Stimulated activated naive CD4-positive, alpha-beta T cell treated with Interleukin-2 at 50 U/mL for 16 hours (primary cell): Measurements from ENCODE around the gene CMKLR1.

ENCODE experiments used
- DNase-seq: peaks from one replicate; lab custom pipeline; 2025; lab: John Stamatoyannopoulos, UW

Gene CMKLR1

DNA sequence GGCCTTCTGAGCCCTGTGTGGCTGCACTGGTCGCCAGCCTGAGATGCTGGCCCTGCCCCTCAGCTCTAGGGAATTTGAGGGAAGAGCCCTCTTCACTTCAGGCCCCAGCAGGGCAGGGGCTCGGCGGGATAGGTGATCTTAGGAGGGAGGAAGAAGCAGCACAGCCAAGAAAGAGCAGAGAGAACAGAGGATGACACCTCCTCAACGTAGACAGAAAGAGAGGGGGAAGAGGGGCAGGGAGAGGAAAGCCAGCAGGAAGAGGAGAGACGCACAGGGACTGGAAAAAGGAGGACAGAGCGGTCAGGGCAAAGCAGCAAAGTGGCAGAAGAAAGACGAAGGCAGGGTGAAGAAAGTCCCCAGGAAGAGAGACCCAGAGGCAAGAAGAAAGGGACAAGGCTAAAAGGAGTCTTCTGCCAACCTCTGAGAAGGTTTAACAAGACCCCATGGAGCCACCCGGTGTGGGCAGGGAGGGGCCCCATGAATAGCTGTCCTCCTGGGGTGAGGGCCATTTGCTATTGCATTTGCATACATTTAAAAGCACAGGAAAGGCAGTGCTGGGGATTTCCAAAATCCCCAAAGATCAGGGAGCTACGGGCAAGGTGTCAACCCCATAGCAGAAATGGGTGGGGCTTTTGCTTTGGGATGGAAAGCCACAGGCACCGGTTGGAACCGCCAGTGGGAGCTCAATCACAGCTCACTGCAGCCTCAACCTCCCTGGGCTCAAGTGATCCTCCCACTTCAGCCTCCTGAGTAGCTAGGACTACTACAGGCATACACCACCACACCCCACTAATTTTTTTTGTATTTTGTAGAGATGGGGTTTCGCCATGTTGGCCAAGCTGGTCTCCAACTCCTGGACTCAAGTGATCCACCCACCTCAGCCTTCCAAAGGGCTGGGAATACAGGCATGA is 22.7 kb downstream of the CMKLR1 start:
- DNase-seq, result no peak

DNA sequence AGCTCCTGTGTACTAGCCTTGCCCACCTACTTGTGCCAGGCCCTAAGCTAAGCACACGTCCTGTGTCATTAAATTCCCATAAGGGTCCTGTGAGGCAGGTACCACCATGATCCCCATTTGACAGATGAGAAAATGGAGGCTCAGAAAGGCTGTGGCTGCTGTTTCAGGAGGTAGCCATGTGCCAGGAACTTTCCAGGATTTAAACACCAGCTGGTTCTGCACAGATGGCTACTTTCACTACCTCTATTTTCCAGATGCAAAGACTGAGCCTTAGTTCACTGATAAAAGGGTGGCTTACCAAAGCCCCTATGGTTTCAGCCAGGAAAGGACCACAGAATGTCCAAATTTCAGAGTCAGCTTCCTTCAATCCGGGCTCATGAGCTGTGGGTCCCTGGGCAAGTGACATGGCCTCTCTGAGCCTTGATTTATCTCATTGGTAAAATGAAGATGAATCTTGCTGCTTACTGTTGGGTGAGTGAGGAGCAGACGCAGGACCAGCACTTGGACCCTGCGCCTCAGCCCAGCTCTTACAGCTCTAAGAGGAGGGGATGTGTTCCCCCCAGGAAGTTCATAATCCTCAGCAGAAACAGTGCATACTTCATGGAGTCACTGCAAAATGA is 23.5 kb downstream of the CMKLR1 start:
- no peak for DNase-seq

DNA sequence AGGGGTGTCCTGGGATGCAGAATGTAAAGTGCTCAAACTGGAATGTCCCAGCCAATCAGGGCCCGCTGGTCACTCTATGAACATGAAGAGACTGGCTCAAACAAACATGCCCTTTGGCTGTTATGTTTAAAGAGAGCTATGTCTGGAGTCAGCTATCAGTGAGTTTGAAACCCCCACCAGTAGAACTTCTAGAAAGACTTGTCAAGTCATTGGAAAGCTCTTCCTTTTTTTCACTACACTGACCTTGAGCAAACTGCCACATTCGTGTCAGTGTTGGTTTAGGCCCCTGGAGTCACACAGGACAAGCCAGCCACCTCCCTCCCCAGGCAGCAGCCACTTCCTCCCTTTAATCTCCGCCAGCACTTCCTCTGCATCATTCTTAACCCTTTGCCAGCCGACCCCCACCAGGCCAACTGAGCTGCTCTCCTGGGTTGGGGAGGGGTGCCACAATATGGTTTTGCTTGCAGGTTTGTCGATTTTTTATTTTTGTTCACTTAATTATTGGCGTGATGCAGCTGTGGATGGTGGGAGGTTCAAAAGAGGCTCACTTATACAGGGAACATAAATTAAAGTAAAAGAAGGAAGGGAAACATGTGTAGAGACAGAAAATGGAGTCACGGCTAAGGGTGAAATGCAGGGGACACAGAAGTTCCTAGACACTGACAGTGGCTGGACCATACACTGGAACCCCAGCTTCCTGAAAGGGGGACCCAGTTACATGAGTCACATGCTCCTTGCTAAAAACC is 25.3 kb downstream of the CMKLR1 start:
- no peak for DNase-seq

DNA sequence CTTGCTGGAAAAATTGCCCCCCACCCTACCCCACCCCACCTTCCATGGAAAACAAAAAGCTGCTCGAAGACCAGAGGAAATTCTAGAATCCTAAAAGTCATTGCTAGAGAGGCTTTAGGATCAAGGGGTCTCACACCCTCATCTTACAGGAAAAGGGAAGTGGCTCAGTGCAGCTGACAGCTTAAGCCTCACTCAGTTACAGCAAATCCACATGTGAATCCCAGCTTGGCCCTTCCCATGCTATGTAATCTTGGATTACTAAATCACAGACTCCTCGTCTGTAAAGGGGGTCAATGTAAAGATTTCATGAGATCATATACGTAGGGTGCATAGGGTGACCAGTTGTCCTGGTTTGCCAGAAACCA is 25.9 kb downstream of the CMKLR1 start:
- DNase-seq, result no peak

DNA sequence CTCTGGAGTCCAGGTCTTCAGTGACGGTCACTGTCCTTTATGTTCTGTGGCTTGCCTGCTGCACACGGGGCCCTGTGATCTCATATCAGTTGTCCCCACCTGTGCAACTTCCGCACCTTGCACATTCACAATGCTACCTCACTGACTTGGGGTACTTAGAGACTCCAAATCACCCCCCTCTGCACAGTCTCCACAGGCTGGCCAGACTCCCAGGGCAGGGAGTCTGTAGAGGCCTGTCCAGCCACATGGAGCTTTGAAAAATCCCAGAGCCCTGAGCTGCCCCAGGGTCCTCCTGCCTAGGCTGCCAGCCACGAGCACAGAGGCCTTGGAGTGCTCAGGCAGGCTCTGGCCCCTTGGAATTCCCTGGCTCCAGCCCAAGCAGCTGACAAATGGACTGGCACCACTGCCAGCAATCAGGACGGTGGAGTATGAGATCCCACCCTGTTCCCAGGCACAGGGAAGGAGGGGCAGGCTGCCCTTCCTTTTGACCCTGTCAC is 26.4 kb downstream of the CMKLR1 start:
- DNase-seq, result no peak

DNA sequence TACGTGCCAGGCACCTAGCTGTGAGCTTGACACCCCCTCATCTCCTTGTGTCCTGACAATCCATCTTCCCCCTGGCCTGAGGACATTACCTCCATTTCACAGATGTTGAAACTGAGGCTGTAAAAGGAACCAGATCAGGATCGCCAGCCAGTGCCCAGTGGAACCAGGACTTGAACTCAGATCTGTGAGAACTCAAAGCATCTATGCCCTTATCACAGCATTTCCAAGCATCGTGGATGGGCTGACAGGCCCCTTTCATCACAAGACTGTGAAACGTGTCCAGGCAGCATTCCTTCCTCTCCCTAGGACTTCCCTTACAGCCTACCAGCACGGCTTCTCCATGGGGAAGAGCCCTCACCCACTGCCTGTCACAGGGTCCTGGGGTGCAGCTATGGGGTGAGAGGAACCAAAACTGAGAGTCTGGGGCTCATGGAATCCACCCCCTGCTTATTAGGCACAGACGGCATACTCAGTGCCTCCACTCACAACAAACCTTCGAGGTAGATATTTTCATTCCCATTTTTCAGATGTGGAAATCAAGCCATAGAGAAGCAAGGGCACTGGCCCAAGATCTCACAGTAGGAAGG is 26.9 kb downstream of the CMKLR1 start:
- DNase-seq, result no peak

DNA sequence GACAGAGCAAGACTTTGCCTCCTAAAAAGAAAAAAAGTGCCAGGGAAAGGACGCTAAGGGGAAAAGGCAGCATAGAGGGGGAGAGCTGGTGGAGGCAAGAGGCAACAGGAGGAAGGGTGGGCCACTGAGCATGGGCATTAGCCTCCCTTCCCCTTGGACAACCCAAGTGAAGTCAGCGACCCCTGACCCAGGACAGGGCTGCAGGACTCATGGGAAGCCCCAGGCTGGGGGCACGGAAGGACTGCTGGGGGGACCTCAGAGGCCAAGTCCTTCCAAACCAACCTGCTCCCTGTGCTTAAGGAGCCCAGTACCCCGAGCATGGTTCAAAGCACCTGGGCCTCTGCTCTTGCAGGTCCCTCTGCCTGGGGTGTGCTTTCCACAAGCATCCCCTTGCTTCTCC is 27.5 kb downstream of the CMKLR1 start:
- DNase-seq, result no peak

DNA sequence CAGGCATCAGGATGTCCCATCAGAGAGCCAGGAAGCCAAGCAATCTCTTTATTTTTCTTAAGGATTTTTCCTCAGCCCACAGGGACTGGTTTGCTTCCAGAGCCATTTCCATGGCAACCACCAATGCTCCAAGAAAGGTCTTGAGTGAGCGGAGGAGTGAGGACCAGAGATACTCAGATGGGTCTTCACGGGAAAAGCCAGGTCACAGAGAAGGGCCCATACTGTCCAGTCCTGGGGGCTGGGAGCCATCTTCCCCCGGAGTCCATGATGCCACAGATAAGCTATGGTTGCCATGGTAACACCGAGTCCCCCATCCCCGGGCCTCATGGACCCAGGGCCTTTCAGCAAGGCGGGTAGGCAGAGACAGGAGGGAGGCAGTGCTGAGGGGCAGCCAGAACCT is 28.6 kb downstream of the CMKLR1 start:
- no peak for DNase-seq

DNA sequence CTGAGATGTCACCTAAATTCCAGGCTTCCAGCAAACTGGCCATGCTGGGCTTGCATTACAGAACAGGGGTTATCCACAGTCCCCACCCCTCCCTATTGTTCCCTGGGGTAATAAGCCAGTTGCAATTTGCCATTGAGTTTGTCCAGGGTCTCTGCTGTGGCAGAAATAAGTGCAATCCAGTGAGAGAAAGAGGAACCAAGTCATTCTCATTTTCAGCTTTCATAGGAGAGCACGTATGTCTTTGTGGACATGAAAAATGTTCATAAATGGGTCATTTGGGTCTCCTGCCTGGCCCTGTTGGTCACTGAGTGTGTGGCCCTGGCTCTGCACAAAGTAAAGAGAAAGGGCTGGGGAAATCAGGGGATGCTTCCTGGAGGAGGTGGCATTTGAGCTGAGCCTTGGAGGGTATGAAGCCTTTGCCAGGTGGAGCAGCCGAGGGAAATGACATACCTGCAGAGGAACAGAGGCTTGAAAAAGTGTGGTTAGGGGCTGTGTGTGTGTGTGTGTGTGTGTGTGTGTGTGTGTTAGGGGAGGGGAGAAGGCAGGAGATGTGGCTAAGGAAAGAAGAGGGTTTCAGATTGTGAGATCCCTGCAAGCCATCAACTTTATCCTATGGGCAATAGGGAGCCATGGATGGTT is 29.3 kb downstream of the CMKLR1 start:
- no peak for DNase-seq

DNA sequence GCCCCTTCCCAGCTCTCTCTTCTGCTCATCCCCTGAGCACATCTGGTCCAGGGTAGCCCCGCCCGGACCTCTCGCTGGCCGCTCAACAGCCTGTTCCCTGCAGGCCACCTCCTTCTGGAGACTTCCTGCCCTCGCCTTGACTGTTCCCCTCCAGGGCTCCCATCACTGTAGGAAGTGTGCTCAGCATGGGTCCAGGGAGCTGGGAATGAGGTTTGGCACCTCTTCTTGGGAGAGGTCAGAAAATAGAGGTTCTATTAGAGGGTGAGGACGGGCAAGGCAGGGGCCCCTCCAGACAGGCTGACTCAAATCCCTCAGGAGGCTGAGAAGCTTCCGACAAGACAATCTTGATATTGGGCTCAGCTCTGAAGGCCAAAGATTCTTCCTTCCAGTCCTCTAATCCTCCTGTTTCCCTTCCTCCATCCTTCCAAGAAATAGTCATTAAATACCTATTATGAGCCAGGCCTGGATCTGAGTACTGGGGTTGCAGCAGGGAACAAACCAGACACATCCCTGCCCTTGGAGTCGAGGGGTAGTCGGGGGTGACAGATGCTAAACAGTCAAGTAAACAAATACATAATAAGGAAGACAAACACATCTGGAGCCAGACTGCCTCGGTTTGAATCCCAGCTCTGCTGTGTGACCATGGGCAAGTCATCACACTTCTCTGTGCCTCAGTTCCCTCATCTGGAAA is 30.6 kb downstream of the CMKLR1 start:
- no peak for DNase-seq

DNA sequence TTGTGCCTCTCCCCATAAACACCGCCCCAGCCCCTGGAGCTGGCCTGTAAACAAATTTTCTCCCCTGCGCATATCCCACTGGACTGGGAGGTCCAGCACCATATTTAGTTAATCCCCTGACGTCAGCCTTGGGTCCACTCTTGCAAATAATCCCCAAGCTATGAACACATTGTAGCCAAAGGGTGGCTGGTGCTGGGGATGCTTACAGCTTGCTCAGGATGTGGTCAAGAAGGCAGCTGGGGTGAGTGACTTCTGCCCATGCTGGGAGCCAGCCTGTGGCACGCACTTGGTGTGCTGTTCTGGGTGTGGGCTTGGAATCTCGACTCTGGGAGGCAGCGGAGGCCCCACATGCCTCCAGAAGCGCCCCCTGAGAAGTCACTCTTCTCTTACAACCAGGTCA is 32.1 kb downstream of the CMKLR1 start:
- DNase-seq, result no peak

DNA sequence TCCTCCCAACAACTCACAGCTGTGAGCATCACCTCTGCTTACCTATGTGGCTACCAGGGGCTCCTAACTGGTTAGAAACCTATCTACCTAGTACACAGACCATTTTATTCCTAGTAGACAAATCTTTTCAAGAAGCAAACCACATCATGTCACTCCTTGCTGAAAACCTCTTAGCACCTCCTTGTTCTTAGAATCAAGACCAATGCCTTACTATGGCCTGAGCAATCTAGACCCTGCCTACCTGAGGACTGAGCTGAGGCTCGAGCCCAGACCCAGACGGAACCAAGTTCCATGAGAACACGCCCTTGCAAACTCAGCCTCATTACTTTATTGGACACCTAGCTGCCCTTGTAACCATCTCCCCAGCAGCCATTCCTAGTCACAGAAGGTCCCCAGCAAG is 32.6 kb downstream of the CMKLR1 start:
- no peak for DNase-seq

DNA sequence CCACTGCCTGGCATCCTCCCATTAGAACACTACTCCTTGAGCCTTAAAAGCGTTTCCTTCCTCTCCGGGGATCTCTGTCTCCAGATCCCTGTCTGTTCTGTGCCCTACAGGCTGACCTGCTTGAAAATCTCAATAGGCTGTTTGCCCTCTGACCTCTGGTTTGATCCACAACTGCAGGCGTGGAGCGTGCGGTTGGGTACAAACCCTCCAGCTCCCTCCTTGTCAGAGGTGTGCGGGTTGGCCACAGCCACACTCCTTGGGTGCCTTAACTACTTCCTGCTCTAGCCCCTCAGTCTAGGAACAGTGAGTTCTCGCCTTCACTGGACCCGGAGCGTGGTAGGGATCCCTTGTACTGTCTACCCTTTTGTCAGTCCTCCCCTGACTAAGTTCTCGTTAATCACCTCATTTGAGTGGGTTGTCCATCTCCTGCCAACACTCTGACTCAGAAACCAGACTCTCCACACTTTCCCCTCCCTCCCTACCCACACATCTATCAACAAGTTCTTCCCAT is 33.1 kb downstream of the CMKLR1 start:
- DNase-seq, result no peak

DNA sequence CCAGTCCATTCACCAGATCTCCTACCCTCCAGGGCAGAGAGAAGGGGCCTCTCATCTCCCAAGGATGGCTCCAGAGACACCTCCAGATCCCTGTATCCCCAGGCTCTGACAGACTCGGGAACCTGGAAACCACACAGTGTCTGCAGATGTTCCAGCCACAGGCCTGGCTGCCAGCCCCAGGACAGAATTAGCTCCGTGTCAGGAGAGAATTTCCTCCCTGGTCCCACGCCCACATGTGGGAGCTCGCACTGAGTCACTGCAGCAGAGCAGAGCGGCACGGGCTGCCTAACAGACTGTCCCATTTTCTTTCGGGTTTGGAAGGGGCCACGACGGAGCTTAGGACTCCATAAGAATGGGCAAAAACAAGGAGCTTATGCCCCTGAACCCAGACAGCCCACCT is 33.6 kb downstream of the CMKLR1 start:
- peak; percentile 19 for DNase-seq

DNA sequence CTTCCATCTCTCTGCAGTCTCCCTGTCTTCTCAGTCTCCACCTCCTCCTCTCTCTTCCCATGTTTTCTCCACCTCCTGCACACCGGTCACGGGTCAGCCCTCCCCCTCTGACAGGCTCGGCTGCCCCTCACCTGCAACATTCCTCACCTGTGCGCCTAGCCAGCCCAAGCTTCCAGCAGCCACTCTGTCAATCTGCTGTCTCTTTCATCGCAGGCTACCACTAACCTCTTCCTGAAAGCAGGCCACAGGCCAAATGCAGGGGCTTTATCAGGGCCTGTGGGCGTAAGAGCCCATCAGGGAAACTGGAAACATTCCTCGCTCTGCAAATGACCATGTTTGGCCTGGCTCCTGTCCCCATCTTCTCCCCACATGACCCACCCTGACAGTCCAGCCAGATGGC is 34.5 kb downstream of the CMKLR1 start:
- no peak for DNase-seq

DNA sequence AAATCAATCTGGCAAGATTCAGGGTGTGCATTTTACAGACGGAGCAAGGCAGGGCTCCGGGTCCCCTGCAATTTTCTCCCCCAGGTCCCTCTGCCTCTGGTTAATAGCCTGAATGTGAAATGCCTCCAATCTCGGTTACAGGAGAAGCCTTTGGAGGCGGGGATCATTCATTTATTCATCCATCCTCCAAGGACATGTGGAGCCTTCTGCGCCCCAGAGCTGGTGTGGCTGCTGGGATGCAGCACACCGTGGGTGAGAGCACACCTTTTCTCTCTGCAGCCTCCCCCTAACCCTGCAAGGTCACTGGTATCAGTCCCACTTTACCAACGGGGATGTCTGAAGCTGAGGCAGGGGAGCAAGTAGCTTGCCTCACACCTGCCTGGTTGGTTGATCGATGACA is 35.4 kb downstream of the CMKLR1 start:
- no peak for DNase-seq

DNA sequence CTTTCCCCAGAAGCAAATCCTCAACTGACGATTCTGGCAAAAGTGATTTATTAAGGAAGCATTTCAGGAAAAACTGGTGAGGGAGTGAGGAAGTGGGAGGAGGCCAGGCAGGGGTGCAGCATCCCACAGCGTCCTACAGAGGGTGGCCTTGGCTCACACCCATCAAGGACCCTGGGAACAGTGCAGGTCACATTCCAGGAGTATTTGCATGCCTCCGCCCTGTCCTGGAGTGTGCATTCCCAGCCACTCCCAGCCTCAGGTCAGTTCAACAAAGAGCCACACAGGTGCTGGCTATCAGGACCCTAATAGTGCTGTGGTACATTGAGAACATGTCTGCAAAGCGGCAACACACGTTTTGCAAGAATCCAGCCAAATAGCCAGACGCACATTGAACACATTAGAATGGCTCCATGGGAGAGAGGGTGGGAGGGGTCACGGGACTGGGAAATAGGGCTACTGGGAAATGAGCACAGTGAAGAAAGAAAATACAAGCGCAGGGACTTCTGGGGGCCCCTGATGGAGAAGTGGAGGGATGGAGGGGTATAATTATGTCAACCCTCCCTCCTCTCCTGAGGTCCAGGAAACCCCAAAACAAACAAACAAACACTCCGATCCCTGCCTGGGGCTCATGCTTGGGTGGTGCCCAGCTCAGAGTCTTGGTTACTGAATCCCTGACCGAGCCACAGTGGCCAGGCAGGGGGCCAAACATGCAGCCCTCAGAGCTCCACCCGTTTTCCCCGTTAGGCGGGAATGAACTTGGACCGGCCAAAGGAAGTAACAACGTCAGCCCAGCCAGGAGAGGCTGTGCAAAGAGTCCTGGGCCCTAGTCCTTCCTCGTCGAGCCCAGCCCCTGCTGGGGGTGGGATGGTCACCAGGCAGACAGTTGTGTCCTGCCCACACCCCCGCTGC is 36.5 kb downstream of the CMKLR1 start:
- DNase-seq, result no peak

DNA sequence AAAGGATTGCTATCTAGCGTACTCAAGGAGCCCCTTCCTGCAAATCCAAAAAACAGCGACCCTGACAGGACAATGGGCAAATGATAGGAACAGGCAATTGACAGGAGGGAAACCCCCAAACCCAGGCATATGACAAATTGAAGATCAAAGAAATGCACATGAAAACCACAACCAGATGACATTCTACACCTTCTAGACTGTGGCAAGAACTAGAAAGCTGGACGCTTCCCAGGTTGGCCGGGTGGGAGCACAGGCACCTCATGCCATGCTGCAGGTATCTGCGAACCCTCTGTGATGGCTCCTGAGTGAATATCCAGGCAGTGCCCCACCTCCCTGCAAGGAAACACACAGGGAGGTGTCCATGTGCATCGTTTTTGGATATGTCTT is 37.1 kb downstream of the CMKLR1 start:
- no peak for DNase-seq

DNA sequence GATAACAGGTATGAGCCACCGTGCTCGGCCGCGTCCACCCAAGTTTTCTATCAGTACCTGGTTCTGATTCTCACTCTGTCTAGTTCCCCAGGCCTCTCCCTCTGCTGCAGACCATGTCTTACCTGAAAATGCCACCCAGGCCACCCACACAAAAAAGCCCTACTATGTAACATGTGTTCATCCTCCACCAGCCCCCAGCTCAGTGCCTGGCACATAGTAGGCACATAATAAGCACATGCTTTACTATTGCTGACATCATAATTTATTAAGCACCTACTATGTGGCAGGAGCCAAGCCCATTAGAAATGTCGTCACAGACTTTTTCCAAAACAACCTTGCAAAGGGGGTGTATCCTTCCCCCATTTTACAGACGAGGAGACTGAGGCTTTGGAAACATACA is 37.8 kb downstream of the CMKLR1 start:
- DNase-seq, result no peak
